GM12874 (cell line): ENCODE data around the gene COL11A2.

Source experiments
- CTCF ChIP-seq: IDR thresholded peaks from 2 replicates; pipeline ENCODE4 v1.5.1; 2011; ENCODE audit warnings: low read depth, mild to moderate bottlenecking, control low read depth, low read length, moderate library complexity; ENCODE audit not compliant: insufficient read depth

COL11A2 gene

DNA sequence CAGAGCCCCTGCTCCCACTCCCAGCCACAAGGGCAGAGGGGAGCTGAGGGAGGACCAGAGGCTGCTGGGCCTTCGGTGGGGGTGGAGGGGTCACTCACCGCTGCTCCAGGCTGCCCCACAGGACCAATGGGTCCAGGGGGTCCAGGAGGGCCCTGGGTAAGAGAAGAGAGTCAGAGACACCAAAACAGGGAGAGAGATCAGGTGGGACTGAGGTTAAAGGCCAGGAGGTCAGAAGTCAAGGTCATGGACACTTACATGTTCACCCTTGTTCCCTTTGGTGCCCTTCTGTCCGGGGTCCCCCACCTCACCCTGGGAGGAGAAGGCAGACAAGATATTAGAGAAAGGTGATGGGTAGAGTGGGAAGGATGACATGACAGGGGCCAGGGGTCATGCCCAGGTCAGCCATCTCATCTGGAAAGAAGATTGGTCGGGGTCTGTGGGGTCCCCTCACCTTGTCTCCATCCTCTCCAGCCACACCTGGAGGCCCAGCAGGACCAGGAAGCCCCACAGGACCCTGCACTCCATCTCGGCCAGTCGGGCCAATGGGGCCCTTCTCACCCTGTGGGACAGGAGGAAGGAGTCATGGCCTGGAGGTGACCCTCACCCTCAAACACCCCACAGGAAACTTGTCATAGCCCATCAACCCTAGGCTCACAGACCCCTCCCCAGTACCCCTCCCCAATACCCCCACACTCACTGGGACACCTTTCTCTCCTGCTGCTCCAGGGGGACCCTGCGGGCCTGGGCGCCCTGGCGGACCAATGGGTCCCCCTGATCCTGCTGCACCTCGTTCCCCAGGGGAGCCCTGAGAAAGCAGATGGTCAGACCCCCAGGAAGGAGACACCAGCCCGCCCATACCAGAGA lies 21.0 kb downstream of the COL11A2 start:
- TF ChIP-seq CTCF: no peak

- TF ChIP-seq CTCF: no peak
These were observed 21.9 kb downstream of the COL11A2 start for GRCh38 chr6:33170176-33171015.

GRCh38 chr6:33169291-33170175 lies 22.7 kb downstream of the COL11A2 start:
- no peak for TF ChIP-seq CTCF

DNA sequence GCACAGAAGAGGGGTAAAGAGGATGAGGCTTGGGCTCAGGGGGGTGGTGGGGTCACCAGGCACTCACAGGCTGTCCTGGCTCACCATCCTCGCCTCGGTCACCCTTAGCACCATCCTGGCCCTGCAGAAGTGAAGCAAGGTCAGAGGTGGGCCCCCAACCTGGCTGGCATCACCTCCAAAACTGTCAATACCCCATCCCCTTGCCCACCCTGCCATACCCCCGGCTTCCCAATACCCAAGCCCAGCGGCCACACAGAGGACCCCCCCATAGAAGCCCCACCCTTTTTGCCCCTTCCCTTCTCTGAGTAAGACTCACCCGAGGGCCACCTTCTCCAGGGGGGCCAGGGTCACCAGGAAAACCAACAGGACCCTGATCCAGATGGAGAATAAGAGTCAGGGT lies 23.6 kb downstream of the COL11A2 start:
- no peak for TF ChIP-seq CTCF

DNA sequence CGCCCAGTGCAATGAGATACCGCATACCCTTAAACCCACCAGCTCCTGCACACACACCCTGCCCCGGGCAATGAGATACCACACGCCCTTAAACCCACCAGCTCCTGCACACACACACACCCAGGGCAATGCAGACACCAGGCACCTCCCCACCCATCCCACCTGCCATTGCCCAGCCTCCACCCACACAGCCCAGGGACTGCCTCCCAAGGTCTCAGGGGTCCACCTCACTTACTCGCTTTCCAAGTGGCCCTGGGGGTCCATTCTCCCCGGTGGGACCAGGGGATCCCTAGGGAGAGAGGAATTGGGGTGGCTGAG lies 24.0 kb downstream of the COL11A2 start:
- no peak for TF ChIP-seq CTCF

DNA sequence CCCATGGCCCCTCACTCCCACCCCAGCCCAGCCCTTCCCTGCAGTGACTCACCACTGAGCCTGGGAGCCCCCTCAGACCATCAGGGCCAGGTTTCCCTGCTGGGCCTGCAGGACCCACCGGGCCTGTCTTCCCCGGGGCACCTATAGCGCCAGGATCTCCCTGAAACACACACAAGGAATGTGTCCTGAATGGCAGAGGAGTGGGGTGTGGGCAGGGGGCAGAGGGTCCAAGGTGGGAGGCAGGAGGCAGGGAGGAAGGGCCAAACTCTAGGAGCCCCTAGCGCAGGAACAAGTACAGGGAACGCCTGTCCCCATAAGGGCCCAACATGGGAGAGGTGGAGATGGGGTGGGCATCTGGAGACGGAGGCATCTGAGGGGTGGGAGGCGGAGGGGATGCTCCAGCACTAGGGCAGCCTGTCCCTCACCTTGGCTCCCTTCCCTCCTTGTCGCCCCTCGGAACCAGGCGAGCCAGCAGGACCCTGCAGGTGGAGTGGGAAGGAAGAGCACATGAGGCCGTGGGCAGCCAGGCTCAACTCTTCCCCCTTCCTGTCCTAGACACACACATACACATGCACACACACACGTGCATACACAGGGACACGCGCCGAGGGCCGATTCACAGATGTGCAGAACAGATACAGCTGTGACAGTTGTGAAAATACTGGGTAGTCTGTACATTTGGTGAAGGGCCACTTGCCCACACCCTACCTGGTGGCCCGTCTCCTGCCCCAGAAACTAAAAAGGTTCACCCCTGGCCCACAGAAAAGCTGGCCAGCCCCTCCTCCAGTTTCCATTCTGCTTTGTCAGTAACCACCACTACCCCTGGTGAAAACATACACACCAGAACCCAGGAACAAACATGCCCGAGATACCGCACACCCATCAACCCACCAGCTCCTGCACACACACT lies 24.6 kb downstream of the COL11A2 start:
- no peak for TF ChIP-seq CTCF
